ENCODE measurements around the gene PLCXD3.

DNA sequence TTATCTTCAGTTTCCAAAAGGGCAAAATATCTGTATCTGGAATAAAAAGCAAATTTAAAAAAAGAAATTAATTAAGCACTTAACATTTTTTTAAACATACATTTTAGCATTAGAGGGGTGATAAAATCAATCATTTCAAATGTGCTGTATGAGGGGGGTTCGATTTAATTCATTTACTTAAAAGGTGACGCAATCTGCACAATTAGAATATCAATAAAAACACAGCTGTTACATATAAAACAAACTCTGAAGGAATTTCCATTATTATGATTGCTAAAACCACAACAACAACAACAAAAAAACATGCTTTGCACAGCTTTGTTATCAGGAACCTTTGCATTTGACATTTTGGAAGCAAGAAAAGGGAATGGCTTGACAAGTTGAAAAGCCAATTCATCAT is 225.5 kb downstream of the PLCXD3 start:
- TF ChIP-seq, protein P1, sequence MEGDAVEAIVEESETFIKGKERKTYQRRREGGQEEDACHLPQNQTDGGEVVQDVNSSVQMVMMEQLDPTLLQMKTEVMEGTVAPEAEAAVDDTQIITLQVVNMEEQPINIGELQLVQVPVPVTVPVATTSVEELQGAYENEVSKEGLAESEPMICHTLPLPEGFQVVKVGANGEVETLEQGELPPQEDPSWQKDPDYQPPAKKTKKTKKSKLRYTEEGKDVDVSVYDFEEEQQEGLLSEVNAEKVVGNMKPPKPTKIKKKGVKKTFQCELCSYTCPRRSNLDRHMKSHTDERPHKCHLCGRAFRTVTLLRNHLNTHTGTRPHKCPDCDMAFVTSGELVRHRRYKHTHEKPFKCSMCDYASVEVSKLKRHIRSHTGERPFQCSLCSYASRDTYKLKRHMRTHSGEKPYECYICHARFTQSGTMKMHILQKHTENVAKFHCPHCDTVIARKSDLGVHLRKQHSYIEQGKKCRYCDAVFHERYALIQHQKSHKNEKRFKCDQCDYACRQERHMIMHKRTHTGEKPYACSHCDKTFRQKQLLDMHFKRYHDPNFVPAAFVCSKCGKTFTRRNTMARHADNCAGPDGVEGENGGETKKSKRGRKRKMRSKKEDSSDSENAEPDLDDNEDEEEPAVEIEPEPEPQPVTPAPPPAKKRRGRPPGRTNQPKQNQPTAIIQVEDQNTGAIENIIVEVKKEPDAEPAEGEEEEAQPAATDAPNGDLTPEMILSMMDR (conservative IDR thresholded peaks at IDR 0.05): no peak
- TF ChIP-seq EZH2 (IDR thresholded peaks at IDR 0.05; ENCODE audit: low read depth): no peak

Measured in PC-9 (cell line).